ENCODE data around the gene PMAIP1.

Gene PMAIP1

DNA sequence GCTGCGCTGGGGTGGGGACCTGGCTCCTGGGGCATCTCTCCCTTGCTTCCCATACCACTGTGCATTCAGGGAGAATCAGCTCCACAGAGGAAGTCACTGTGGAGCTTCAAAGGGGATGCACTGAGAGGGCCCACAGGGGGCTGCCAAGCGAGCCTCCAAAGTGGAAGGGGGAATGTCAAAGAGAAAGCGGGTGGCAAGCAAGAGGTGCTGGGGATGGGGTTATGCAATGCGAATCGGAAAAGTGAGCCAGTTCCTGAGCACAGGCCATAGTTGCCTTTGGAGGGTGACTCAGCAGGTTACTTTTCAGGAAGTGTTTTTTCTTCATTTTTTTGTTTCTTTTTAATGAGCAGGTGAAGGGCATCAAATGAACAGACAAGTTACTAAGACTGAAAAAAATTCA, 17.6 kb downstream of the PMAIP1 start:
- no peak for DNase-seq (ENCODE audit: low read depth)
- TF ChIP-seq, protein P1, sequence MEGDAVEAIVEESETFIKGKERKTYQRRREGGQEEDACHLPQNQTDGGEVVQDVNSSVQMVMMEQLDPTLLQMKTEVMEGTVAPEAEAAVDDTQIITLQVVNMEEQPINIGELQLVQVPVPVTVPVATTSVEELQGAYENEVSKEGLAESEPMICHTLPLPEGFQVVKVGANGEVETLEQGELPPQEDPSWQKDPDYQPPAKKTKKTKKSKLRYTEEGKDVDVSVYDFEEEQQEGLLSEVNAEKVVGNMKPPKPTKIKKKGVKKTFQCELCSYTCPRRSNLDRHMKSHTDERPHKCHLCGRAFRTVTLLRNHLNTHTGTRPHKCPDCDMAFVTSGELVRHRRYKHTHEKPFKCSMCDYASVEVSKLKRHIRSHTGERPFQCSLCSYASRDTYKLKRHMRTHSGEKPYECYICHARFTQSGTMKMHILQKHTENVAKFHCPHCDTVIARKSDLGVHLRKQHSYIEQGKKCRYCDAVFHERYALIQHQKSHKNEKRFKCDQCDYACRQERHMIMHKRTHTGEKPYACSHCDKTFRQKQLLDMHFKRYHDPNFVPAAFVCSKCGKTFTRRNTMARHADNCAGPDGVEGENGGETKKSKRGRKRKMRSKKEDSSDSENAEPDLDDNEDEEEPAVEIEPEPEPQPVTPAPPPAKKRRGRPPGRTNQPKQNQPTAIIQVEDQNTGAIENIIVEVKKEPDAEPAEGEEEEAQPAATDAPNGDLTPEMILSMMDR (IDR thresholded peaks at IDR 0.05; ENCODE audit: control insufficient read depth, insufficient read depth, low read depth, low read length, missing control alignments): no peak
- no peak overlapping the region for H3K4me3 ChIP-seq (ENCODE audit: control insufficient read depth, low read depth, low read length)

DNA sequence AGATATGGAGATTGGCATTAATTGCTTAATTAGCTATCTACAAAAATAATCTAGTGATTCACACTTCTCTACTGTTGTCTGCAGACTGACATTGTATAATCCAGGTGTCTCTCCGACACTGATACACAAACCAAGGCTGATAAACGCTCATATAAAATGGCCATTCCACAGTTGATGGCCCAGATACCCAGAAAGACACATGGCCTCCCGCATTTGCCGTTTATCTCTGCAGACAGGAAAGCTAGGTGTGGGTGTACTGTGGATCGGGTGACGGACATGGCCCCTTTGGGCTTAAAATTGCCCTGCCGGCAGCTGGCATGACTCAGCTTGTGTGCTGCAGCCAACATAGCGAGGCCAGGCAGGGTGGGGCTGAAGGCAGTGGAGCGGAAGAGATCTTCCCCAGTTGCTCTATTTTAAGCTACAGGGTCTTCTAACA, 18.5 kb downstream of the PMAIP1 start:
- no peak for DNase-seq (ENCODE audit: low read depth)
- H3K4me3 ChIP-seq (ENCODE audit: control insufficient read depth, low read depth, low read length): no peak overlapping the region
- TF ChIP-seq, protein P1 (IDR thresholded peaks at IDR 0.05; ENCODE audit: control insufficient read depth, insufficient read depth, low read depth, low read length, missing control alignments): no peak

DNA sequence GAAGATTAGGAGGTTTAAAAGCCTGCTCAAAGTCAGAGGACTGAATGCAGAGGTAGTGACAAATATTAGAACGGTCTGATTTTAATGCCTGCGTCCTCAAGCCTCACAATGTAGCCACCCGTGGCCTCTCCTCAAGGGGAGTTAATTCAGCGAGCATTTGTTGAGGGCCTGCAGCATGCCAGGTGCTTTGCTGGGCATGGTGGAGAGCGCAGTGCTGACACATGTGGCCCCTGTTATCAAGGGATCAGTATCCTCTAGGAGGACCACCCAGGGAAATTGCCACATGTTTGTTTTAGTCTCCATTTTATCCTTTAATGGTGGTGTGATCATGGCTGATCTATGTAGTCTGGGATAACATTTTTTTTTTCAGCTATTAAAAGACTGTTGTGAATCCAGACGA, 19.2 kb downstream of the PMAIP1 start:
- H3K4me3 ChIP-seq (ENCODE audit: control insufficient read depth, low read depth, low read length): no peak overlapping the region
- TF ChIP-seq, protein P1 (IDR thresholded peaks at IDR 0.05; ENCODE audit: control insufficient read depth, insufficient read depth, low read depth, low read length, missing control alignments): no peak
- no peak for DNase-seq (ENCODE audit: low read depth)

DNA sequence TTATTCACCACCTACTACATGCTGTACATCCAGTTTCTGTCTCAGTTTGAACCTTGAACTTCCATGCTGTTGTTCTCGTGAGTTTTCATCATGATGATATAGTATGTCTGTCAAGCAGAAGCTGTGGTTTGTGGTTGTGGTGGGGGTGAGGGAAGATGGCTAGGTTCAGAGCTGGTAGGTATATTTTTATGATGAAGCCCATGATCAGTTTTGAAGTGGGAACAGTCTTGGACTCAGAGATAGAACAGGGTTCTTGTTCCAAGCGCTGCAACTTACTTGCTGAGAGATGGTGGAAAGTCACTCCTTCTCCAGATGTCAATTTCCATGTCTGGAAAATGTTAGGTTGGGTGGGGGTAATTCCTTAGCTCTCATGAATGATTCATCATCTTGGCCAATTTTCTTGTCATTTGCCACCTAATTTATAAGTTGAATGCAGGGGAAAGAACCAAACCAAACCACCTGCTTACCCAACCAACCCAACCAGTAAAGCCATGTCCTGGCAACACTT, 21.6 kb downstream of the PMAIP1 start:
- no peak for DNase-seq (ENCODE audit: low read depth)
- no peak overlapping the region for H3K4me3 ChIP-seq (ENCODE audit: control insufficient read depth, low read depth, low read length)
- TF ChIP-seq, protein P1 (IDR thresholded peaks at IDR 0.05; ENCODE audit: control insufficient read depth, insufficient read depth, low read depth, low read length, missing control alignments): no peak

DNA sequence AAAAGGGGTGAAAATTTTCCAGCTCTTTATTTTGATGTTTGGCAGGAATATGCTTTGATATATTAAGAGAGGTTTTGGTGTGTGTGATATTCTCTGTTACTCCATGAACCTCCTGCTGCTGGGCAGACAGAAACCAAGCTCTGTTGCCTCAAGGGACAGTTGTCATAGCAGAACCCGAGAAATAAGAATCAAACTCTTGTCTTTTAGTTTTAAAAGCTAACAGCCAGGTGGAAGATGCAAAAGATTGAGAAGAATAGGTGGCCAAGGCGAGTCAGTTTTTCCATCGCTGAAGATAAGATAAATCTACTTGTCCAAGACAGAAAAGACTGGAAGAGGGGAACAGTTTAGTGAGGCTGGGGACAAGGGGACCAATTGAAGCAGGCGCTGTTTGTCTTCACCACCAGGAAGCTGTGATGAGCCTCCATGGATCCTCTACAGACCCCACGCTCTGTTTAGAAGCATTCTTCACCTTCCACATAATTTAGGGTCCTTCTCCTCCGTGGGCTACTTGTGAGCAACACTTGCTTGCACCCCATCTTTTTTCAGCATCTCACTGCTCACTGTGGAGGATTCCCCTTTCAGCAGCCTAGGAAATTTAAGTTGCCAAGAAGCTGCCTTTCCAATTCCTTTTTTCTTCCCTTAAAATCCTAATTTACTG, 23.9 kb downstream of the PMAIP1 start:
- TF ChIP-seq, protein P1 (IDR thresholded peaks at IDR 0.05; ENCODE audit: control insufficient read depth, insufficient read depth, low read depth, low read length, missing control alignments): no peak
- no peak for DNase-seq (ENCODE audit: low read depth)
- no peak overlapping the region for H3K4me3 ChIP-seq (ENCODE audit: control insufficient read depth, low read depth, low read length)

DNA sequence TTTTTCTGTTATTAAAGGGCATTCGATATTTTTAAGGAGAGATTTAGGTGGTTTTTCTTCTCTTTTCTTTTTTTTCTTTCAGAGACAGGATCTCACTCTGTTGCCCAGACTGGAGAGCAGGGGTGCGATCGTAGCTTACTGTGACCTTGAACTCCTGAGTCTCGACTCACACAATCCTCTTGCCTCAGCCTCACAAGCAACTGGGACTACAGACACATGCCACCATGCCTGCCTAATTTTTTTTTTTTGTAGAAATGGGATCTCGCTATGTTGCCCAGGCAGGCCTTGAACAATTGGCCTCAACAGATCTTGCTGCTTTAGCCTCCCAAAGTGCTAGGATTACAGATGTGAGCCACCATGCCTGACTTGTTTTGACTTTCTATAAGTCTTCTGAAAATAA, 26.3 kb downstream of the PMAIP1 start:
- TF ChIP-seq, protein P1 (IDR thresholded peaks at IDR 0.05; ENCODE audit: control insufficient read depth, insufficient read depth, low read depth, low read length, missing control alignments): no peak
- no peak overlapping the region for H3K4me3 ChIP-seq (ENCODE audit: control insufficient read depth, low read depth, low read length)
- DNase-seq (ENCODE audit: low read depth): no peak

Measured in AG09309 (cell line).